ENCODE data around the gene GALNT5. TPM values are rescaled to one million over a fixed set of nuclear protein-coding genes. Genes with fewer than 3 reads are reported as not detected.

GALNT5 gene
- total RNA-seq, 1 experiment from 2014 or later: 0.08 TPM

DNA sequence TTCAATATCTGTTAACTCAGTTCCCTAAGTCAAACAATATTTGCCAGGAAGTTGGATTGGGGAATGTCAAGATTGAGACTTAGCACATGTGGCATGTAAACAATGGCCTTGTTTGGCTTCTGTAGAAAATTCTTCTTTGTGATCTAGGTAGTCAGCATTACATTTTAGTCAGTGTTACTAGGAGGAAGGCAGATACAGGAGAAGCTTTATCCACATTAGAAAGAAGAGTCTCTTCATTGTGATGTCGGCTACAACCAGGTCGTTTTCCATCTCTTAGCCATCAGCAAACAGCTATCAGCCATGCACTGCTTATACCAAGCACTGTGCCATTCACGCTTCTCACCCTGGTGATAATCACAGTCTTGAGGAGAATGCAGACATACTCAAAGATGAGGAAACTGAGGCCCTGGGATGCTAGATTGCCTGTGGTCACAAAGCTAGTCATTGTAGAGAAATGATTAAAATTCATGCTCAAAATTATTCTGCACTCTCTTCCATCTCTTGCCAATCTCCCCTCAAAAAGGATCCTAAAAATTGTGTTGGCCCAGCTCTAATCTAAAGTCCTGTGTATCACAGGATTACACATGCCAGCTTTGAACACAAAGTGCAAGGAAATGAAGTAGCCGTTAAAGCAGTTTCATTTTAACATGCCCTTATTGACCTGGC lies 3.2 kb downstream of the GALNT5 start:
- Histone ChIP-seq H3K4me1 (ENCODE audit: control insufficient read depth, insufficient read depth, low read length) (no peaks in the 10 kb centered on the region), H3K36me3 (ENCODE audit: control insufficient read depth, insufficient read depth, low read length) (no peaks in the 10 kb centered on the region), H3K9me3 (ENCODE audit: control insufficient read depth, insufficient read depth, low read depth, low read length) (no peaks in the 10 kb centered on the region), H3K27me3 (ENCODE audit: control insufficient read depth, insufficient read depth, low read length) (no peaks in the 10 kb centered on the region), H3K27ac (ENCODE audit: low read length) (no peak overlapping the region), H3K4me3 (ENCODE audit: low read depth in 2 of 2, low read length in 2 of 2) (peak overlapping the region in 1 of 2 experiments; percentile 29; a peak in 1 of 4 replicates)
- TF ChIP-seq SIN3A (IDR thresholded peaks at IDR 0.05; ENCODE audit: borderline replicate concordance, insufficient read depth, low read depth, low read length) (no peak), POLR2AphosphoS5 (IDR thresholded peaks at IDR 0.05; ENCODE audit: low read depth, low read length) (no peak)
- TF ChIP-seq, protein P1, sequence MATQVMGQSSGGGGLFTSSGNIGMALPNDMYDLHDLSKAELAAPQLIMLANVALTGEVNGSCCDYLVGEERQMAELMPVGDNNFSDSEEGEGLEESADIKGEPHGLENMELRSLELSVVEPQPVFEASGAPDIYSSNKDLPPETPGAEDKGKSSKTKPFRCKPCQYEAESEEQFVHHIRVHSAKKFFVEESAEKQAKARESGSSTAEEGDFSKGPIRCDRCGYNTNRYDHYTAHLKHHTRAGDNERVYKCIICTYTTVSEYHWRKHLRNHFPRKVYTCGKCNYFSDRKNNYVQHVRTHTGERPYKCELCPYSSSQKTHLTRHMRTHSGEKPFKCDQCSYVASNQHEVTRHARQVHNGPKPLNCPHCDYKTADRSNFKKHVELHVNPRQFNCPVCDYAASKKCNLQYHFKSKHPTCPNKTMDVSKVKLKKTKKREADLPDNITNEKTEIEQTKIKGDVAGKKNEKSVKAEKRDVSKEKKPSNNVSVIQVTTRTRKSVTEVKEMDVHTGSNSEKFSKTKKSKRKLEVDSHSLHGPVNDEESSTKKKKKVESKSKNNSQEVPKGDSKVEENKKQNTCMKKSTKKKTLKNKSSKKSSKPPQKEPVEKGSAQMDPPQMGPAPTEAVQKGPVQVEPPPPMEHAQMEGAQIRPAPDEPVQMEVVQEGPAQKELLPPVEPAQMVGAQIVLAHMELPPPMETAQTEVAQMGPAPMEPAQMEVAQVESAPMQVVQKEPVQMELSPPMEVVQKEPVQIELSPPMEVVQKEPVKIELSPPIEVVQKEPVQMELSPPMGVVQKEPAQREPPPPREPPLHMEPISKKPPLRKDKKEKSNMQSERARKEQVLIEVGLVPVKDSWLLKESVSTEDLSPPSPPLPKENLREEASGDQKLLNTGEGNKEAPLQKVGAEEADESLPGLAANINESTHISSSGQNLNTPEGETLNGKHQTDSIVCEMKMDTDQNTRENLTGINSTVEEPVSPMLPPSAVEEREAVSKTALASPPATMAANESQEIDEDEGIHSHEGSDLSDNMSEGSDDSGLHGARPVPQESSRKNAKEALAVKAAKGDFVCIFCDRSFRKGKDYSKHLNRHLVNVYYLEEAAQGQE (IDR thresholded peaks at IDR 0.05; ENCODE audit: insufficient read depth in 1 of 2, low read depth in 2 of 2, low read length in 1 of 2): no peak
- TF ChIP-seq, protein P2, sequence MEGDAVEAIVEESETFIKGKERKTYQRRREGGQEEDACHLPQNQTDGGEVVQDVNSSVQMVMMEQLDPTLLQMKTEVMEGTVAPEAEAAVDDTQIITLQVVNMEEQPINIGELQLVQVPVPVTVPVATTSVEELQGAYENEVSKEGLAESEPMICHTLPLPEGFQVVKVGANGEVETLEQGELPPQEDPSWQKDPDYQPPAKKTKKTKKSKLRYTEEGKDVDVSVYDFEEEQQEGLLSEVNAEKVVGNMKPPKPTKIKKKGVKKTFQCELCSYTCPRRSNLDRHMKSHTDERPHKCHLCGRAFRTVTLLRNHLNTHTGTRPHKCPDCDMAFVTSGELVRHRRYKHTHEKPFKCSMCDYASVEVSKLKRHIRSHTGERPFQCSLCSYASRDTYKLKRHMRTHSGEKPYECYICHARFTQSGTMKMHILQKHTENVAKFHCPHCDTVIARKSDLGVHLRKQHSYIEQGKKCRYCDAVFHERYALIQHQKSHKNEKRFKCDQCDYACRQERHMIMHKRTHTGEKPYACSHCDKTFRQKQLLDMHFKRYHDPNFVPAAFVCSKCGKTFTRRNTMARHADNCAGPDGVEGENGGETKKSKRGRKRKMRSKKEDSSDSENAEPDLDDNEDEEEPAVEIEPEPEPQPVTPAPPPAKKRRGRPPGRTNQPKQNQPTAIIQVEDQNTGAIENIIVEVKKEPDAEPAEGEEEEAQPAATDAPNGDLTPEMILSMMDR (IDR thresholded peaks at IDR 0.05): no peak
- CTCF ChIA-PET: no interaction called here
- ATAC-seq (peak; percentile 21; the same call in 1 of the 2 replicates), DNase-seq (ENCODE audit: low read depth, low spot score) (no peak)
- POLR2A ChIA-PET: no interaction called here
- no TSS peak for BruUV-seq (replicated peaks)
- in situ Hi-C loops (cut with HindIII; ENCODE audit: low pct_unique_long_range_greater_than_20kb, low sequenced_read_pairs) (no loop called here), intact Hi-C loops (cut with micrococcal nuclease; ENCODE audit: unreplicated experiment) (no loop called here)

DNA sequence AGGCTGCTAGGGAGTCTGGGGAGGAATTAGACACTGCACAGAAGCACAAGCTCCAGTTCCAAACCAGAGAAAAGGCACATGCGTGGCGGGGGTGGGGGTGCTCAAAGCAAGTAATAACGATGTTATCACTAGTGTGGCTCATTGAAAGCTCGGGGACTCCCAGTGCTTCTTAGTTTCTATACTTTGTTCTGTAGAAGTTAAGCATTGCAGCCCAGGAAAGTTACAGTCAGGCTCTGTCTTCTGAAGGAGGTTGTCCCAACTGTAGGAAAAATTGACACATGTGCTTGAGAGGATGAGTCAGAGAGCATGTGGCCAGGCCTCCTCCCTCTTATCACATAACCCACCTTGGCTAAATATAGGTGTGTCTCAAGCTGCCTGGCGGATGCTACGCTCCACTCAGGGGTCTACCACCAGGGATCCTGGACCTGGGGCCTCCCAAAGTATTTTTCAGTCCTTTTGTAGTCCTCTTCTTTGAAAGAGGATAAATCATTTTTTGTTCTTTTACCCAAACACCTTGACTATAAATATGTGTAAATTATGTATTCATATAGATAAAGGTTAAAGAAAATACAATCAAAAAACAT lies 3.8 kb downstream of the GALNT5 start:
- TF ChIP-seq, protein P2 (IDR thresholded peaks at IDR 0.05): no peak
- TF ChIP-seq SIN3A (IDR thresholded peaks at IDR 0.05; ENCODE audit: borderline replicate concordance, insufficient read depth, low read depth, low read length): no peak
- TF ChIP-seq, protein P1 (IDR thresholded peaks at IDR 0.05; ENCODE audit: insufficient read depth in 1 of 2, low read depth in 2 of 2, low read length in 1 of 2): no peak
- TF ChIP-seq POLR2AphosphoS5 (IDR thresholded peaks at IDR 0.05; ENCODE audit: low read depth, low read length): no peak
- TF ChIP-seq TCF7L2 (IDR thresholded peaks at IDR 0.05; ENCODE audit: low read depth, low read length): no peak
- no peak overlapping the region for H3K27ac ChIP-seq (ENCODE audit: low read length)
- no peaks in the 10 kb centered on the region for H3K36me3 ChIP-seq (ENCODE audit: control insufficient read depth, insufficient read depth, low read length)
- no peaks in the 10 kb centered on the region for H3K9me3 ChIP-seq (ENCODE audit: control insufficient read depth, insufficient read depth, low read depth, low read length)
- intact Hi-C loops (cut with micrococcal nuclease; ENCODE audit: unreplicated experiment) (no loop called here), in situ Hi-C loops (cut with HindIII; ENCODE audit: low pct_unique_long_range_greater_than_20kb, low sequenced_read_pairs) (no loop called here)
- ChIA-PET CTCF (no interaction called here), POLR2A (no interaction called here)
- no peaks in the 10 kb centered on the region for H3K4me1 ChIP-seq (ENCODE audit: control insufficient read depth, insufficient read depth, low read length)
- BruUV-seq (replicated peaks): no TSS peak
- H3K4me3 ChIP-seq (ENCODE audit: low read depth in 2 of 2, low read length in 2 of 2): peak overlapping the region in 1 of 2 experiments; percentile 29; a peak in 1 of 4 replicates
- ATAC-seq: peak; percentile 58
- no peaks in the 10 kb centered on the region for H3K27me3 ChIP-seq (ENCODE audit: control insufficient read depth, insufficient read depth, low read length)
- peak; percentile 53 for DNase-seq (ENCODE audit: low read depth, low spot score)

Data from Panc1 (cell line).